CD4-positive, alpha-beta T cell treated with Interleukin-17A for 1 hour (primary cell): Measurements from ENCODE around the gene C4BPB.
A peak's percentile ranks its signal among the peaks of the same experiment; 100 is the strongest.

Experiments
- DNase-seq: peaks from one replicate; pipeline ENCODE4 v3.0.0-alpha.2; 2020

Gene C4BPB

GRCh38 chr1:207062058-207062457 is 26.6 kb upstream of the C4BPB start:
- DNase-seq = no peak

DNA sequence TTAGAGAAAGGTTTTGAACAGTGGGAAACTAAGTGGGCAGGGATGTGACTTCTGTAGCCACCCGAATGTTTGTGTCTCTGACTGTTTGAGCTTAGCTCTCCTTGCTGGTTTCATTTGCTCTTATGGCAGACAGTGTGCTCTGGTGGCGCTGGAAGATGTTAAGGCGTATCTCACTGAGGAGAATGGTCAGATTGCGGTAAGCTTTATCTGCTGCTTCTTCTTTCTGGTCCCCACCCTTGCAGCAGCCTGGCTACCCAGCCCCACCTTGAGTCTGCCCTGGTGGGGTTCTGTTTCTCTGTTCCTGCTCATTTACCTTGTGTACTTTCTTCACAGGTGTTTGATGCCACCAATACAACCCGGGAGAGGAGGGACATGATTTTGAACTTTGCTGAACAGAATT is 25.6 kb upstream of the C4BPB start:
- DNase-seq = no peak

GRCh38 chr1:207064561-207064960 is 24.1 kb upstream of the C4BPB start:
- DNase-seq = no peak

DNA sequence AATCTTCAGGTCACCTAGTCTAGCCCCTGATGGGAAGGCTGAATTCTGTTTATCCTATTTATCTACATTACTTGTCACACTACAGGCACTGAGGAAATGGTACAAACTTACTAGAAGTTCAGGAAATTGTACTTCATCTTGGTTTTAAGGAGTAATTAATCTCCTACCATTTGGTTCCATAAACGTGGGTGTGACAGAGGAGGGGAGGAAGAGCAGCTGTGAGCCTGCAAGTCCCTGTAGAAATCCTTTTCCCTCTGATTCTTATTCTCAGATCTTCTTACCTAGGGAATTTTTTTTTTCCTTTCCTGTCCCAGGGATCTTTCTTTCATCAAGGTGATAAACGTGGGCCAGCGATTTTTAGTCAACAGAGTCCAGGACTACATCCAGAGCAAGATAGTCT is 21.5 kb upstream of the C4BPB start:
- DNase-seq = no peak

- no peak for DNase-seq
These were observed 21.0 kb upstream of the C4BPB start for GRCh38 chr1:207067665-207068064.

- DNase-seq = no peak
These were observed 19.6 kb upstream of the C4BPB start for GRCh38 chr1:207069061-207069460.

DNA sequence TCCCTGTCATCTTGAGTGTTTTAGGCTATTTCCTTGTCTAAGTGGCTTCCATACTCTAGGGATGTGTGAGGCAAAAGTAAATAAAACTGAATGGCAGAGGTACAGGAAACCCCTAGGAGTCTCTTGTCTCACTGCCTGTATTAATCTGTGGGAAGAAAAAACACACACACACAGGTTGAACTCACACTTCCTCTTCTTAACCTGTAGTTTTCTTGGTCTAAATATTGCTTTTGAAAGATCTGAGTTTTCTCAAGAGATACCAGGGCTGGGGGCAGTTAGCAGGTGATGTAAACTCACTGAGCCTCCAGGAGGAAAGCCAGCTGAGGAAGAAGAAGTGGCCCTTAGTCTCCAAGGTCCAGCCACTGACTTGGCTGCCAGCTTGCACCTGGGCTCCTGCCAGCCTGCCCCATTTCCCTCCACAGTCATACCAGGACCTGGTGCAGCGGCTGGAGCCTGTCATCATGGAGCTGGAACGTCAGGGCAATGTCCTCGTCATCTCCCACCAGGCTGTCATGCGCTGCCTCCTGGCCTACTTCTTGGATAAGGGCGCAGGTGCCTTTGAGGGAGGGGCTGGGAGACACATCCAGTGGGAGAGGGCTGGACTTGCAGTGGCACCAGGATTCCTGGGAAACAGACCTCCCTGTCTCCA is 18.7 kb upstream of the C4BPB start:
- no peak for DNase-seq

- DNase-seq = peak; percentile 12
These were observed 17.8 kb upstream of the C4BPB start for GRCh38 chr1:207070811-207071210.

DNA sequence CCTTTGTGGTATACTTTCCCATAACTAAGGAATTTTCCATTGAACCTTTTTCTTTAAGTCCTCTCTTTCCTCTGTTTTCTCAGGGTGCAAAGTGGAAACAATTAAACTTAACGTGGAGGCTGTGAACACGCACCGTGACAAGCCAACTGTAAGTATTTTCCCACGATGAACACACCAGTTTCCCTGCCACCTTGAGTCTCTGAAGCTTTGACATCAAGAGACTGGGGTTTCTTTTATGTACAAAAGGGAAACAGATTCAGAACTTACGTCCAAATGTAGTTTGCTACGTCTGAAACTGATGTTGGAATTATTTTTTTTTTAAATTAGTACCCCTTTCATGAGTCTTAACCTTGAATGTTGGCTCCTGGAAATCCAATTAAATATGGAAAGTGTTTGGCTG is 17.2 kb upstream of the C4BPB start:
- no peak for DNase-seq

- DNase-seq = no peak
These were observed 16.4 kb upstream of the C4BPB start for GRCh38 chr1:207072233-207072632.

DNA sequence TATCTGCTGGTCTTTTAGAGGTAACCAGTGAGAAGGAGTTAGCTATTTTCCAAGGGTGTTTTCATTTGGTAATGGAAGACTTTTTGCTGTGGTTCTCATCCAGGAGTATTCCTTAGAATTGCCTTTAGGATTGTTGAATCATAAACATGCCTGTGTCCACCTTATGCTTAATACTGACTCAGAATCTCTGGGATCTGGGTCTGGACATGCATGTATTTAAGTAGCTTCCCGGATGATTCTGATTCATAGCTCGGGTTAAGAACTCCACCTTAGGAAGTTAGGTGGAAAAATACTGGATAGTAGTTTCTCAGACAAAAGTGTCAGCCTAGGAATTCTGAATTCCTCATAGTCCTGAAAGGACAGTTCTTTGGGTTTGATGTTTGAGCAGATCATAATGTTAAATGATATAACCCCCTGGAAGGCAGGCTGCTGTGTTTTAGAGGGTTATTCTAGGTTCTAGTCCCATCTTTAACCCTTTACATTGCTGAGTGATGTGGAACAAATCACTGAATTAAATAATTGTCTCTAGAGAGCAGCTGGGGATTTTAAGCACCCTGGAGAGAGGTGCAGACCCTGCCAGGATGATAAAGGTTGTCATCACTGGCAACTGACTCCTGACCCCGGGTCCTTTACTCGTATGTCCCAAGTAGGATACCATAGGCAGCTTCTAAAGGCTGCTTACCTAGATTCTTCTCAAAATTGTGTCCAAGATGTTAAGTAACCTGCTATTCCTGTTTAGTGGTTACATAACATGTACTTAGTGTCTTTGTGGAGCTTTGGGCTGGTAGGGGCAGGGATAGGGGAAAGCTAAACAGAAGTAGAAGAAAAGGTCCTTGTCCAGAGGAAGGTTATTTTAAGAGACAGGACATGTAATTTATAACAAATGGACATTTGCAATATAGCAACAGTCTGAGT is 14.5 kb upstream of the C4BPB start:
- no peak for DNase-seq

GRCh38 chr1:207076181-207076955 is 12.3 kb upstream of the C4BPB start:
- DNase-seq = no peak

- DNase-seq = no peak
These were observed 11.6 kb upstream of the C4BPB start for GRCh38 chr1:207077012-207077411.

DNA sequence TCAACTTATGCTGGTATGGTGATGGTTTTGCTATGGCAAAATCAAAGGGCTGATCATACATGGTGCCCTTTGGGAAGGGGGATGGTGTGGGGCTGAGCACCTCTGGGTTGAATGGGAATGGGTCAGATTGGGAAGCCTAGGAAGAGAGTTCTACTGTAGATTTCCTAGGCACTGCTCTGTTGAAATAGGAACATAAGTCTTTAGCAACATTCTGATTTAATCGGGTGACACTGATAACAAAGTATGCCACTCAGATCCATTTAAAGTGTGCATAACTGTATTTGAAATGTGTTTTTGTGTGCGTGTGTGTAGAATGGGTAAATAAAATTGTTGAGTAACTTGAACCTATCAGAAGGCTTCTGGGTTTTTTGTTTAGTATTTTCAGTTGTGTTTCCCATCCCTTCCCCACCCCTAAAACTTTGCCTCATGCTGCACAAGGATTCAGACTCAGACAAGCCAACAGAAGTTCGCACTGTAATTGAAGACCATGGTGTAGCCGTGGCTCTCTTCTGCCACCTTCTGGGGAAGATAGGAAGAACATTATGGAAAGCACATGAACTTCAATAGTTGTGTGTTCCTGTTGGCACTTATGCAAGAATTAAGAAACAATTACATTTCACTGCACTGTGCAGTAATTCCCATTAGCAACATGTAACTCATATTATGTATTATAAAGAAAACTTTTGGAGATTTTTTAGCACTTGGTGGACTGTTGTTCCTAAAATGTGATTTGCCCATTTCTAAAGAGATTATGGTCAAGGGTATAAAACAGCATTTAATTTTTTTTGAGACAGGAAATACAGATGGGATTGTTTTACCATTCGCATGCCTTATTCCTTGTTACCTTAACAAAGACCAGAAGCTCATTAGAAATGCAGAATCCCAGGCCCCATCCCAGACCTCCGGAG is 10.9 kb upstream of the C4BPB start:
- peak; percentile 84 for DNase-seq

- DNase-seq = no peak
These were observed 10.0 kb upstream of the C4BPB start for GRCh38 chr1:207078578-207079132.

GRCh38 chr1:207079706-207080241 is 8.9 kb upstream of the C4BPB start:
- DNase-seq = no peak

GRCh38 chr1:207081088-207081487 is 7.6 kb upstream of the C4BPB start:
- no peak for DNase-seq

DNA sequence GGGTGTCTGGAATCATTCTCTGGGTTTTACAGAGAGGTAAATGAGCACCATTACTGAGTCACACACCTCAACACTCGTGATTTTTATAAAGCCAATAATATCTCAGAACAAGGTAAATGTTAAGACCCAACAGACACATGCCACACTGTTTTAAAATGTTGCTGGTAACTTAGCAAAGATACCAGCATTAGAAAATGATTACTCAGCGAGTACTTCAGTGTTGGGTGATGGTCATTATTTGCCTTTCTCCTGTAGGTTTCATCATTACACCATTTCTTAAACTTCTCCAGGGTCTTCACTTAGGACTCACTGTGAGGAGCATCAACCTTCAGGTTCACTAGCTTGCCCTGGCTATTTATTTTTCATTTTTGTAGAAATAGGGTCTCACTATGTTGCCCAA is 6.9 kb upstream of the C4BPB start:
- DNase-seq = no peak

GRCh38 chr1:207084232-207084631 is 4.4 kb upstream of the C4BPB start:
- DNase-seq = no peak

DNA sequence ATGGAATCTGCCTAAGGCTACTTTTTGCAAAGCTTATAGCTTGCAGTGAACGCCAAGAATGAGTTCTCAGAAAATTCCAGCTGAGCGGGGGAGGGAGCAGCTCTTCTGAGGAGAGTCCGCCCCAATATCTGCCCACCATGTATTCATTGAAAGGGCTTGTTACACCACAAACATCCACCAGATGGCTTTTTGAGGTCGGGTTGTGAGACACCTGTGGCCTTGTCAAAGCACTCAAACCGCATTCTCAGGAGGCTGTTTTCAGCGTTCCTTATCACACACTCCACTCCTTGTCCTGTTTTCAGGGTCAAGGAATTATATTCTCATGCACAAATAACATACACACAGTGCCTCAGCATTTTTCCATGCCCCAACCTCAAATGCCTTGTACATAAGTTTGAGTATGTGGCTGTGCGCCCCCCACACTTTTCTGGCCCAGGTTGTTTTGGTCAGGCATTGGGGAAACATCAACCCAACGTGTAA is 3.9 kb upstream of the C4BPB start:
- peak; percentile 71 for DNase-seq

- no peak for DNase-seq
These were observed 2.8 kb upstream of the C4BPB start for GRCh38 chr1:207085887-207086286.

GRCh38 chr1:207088161-207088560 is 499 bp upstream of the C4BPB start:
- DNase-seq = no peak
